ENCODE data around the gene OTOS.

OTOS gene

GRCh38 chr2:240135706-240136012 is 4.8 kb downstream of the OTOS start:
- no peak for DNase-seq

GRCh38 chr2:240134956-240135520 is 5.4 kb downstream of the OTOS start:
- no peak for DNase-seq

- no peak for DNase-seq
Measured at GRCh38 chr2:240134466-240134865, 6.0 kb downstream of the OTOS start.

GRCh38 chr2:240133401-240133800 is 7.1 kb downstream of the OTOS start:
- DNase-seq: no peak

GRCh38 chr2:240132651-240132980 is 7.8 kb downstream of the OTOS start:
- DNase-seq: no peak

- DNase-seq: no peak
Measured at GRCh38 chr2:240131941-240132650, 8.4 kb downstream of the OTOS start.

GRCh38 chr2:240131296-240131695 is 9.2 kb downstream of the OTOS start:
- no peak for DNase-seq

- DNase-seq: no peak
Measured at GRCh38 chr2:240130393-240131195, 9.9 kb downstream of the OTOS start.

- DNase-seq: no peak
Measured at GRCh38 chr2:240129731-240130392, 10.6 kb downstream of the OTOS start.

- DNase-seq: no peak
Measured at GRCh38 chr2:240129311-240129710, 11.1 kb downstream of the OTOS start.

GRCh38 chr2:240128608-240129145 is 11.8 kb downstream of the OTOS start:
- DNase-seq: no peak

GRCh38 chr2:240127911-240128607 is 12.4 kb downstream of the OTOS start:
- no peak for DNase-seq

- DNase-seq: no peak
Measured at GRCh38 chr2:240127191-240127750, 13.2 kb downstream of the OTOS start.

- DNase-seq: no peak
Measured at GRCh38 chr2:240126731-240127130, 13.7 kb downstream of the OTOS start.

GRCh38 chr2:240125742-240126141 is 14.7 kb downstream of the OTOS start:
- no peak for DNase-seq

- no peak for DNase-seq
Measured at GRCh38 chr2:240124651-240125030, 15.8 kb downstream of the OTOS start.

GRCh38 chr2:240123821-240124650 is 16.4 kb downstream of the OTOS start:
- no peak for DNase-seq

GRCh38 chr2:240121675-240122074 is 18.8 kb downstream of the OTOS start:
- no peak for DNase-seq

- DNase-seq: no peak
Measured at GRCh38 chr2:240121190-240121589, 19.3 kb downstream of the OTOS start.

GRCh38 chr2:240114233-240114632 is 26.2 kb downstream of the OTOS start:
- DNase-seq: no peak

- DNase-seq: no peak
Measured at GRCh38 chr2:240112914-240113690, 27.4 kb downstream of the OTOS start.
